Stimulated activated CD4-positive, alpha-beta T cell treated with anti-CD3 and anti-CD28 coated beads, Interleukin-1b, Interleukin-23, amount 100 ng/mL, for 1 hour (primary cell): ENCODE data around the gene SPRR5.

Experiments used
- DNase-seq, 2 donors: peaks; one replicate each; pipeline ENCODE4 v3.0.0-alpha.2; 2020; ENCODE audit warnings: low read depth in 2 of 2

SPRR5 gene

DNA sequence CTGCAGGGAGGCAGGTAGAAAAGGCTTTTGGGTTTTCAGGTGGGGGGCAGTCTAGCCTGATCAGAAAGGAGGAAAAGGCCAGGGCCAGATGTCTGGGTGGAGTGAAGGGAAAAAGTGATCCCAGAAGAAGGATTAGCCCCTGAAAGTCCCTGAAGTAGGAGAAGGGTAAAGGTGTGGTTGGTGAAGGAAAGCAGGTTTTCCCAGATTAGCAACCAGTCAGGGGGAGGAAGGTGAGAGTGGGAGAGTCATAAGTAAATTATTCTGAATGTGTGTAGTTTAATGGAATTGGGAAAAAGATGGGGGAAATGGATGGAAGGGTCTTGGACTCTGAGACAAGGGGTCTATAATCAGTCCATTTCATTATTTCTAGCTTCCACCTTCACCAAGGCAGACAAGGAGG is 36.2 kb downstream of the SPRR5 start:
- no peak for DNase-seq

DNA sequence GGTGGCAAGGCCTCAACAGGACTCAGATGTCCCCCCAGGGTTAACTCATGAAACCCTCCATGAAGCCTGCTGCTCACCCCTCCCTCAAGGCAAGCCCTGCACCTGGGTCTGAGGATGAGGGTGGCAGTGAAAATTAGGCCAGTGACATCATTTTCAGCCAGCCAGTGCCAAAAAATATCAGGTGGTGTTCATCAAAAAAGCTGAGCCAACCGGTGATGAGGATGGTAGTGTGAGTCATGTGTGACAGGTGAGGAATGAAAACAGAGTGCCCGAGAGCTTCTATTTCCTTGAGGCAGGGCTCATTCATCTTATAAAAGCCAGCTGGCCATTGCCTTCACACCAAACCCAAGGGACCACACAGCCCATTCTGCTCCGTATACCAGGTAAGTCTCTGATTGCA is 36.7 kb downstream of the SPRR5 start, which contains the start of gene SPRR1A:
SPRR1A (plus strand) TSS at position 339 of the 400 bp plus-strand sequence. CDS start 1,150 bp downstream, outside the sequence.
- DNase-seq = no peak

DNA sequence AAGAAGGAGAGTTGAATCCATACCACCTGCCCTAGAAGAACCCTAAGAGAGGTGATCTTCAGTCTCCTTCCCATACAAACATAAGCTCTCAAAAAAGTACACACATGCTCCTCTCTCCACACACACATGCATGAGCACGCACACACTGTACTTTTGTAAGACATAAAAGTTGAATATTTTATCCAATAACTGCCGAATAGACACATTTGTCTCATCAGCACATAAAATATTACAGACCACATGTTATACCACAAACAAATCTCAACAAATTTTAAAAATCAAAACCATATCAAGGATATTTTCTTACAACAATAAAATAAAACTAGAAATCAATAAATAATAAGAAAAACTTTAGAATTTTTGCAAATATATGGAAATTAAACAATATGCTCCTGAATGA is 39.6 kb downstream of the SPRR5 start:
- DNase-seq = no peak

DNA sequence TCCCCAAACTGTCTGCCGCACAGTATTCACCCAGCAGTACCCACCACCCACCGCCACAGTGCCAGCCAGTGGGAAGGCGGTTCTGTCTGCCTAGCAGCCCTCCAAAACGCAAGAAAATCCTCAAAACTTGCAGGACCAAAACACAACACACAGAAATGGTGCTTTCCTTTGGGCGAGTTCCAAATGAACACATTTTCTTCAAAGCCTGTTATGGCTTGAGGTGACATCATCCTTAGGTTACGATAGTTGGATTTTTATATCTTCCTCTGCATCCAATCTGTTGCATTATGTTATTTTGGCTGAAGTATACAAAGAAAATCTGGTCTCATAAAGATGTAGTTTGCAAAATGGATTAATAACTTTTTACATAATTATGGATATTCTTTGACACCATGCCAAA is 46.2 kb downstream of the SPRR5 start:
- DNase-seq = no peak

DNA sequence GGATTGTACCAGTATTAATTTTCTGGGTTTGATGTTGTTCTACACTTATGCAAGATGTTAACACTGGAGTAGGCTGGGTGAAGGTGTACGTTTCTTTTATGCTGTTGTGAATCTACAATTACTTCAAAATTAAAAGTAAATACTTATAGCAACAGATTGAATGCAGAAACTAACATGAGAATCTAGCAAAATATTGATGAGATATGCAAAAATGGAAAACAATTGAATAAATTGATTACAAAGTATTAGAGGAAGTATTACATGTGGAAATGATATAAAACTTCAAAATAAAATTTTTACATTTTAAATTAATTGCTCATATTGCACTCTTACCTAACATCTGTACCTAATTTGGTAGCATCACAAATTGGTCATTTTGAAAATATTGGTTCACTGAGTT is 48.8 kb downstream of the SPRR5 start:
- DNase-seq = no peak

DNA sequence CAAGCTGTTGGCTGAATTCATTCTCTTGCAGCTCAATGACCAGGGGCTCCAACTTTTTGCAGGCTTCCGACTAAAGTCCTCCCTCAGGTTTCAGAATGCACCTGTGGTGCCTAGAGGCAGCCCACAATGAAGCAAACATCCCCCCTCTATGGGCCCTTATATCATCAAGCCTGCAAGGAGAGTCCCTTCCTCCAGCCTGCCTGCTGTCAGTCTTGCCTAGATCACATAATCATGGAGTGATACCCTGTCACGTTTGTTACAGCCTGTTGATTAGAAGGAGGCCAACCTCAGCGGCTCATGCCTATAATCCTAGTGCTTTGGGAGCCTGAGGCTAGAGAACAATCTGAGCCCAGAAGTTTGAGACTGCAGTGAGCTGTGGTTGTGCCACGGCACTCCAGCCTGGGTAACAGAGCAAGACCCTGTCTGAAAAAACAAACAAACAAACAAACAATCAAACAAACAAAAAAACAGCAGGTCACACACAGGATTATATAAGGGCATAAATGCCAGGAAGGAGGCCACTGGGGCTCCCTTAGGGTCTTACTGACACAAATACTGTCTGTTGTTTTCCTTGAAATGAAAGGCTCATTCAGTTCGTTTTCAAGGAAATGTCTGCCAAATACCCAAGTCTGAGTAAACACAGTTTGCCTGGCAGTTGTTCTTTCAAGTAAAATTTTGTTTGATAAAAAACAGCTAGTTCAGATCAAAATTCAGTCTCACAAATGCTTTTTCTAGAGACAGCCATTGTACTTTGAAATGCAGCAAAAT is 49.8 kb downstream of the SPRR5 start:
- DNase-seq = no peak

DNA sequence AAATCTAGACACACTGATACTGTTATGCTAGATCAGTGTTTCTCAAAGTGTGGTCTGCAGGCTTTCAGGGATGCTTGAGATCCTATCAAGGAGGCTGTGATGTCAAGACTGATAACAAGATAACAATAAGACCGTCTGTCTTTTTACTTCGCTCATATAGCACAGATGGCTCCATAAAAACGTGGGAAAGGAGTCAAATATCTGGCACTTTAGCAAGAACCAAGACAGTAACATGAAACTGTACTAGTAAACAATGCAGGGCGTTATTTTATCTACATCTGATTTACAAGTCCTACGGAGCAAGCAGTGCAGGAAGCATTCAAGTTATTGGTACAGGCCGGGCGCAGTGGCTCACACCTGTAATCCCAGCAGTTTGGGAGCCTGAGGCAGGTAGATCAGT is 50.9 kb downstream of the SPRR5 start:
- DNase-seq = no peak

DNA sequence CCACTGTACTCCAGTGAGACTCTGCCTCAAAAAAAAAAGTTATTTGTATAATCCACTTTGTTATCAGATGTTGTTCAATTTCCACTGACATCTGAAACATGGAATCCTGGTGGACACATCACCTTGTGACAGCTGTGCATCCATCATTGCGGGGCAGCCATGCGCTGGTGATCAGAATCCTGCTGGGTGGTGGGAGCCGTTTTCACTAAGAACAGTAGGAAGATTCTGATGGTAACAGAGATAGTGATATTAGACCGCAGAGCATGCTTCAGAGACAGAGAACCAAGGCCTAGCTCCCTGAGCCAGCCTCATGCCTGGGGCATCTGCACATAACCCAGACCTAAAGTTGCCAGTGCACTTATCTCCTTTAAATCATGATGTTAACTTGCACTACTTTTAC is 51.5 kb downstream of the SPRR5 start:
- no peak for DNase-seq
